T-cell (primary cell): ENCODE measurements around the gene POLE4. TPM values are rescaled to one million over a fixed set of nuclear protein-coding genes. Genes with fewer than 3 reads are reported as not detected.

Source experiments
- ATAC-seq, 4 experiments: fragments of 200-7000 bp in 3 of 4; fragments of 150-1000 bp in 1 of 4; cut with Tn5 transposase; replicated peaks in 1 of 4; 1 replicate in 3 of 4; 2 replicates in 1 of 4; pipeline ENCODE4 v1.10.0; 2021; ENCODE audit warnings: moderate library complexity in 3 of 4, mild to moderate bottlenecking in 2 of 4, moderate number of reproducible peaks in 1 of 4
- CTCF ChIA-PET, 2 donors: fragments of 300-600 bp; sonication (Branson Sonifier 250); formaldehyde crosslinking; loops; one replicate each; lab custom pipeline; 2022; ENCODE audit warnings: antibody characterized with exemption in 2 of 2; lab: Charles Lee
- POLR2A ChIA-PET, 2 donors: fragments of 300-600 bp; sonication (Branson Sonifier 250); formaldehyde crosslinking; loops; one replicate each; lab custom pipeline; 2022; ENCODE audit warnings: antibody characterized with exemption in 2 of 2; lab: Charles Lee
- DNase-seq, 35 experiments: peaks; one replicate each; pipeline versions ENCODE4 v3.0.0 to v3.0.0-alpha.2; 2013 to 2023
- H3K27ac ChIP-seq: one replicate; pipeline ENCODE4 v1.5.1; 2013; ENCODE audit warnings: low read length
- H3K27me3 ChIP-seq, 2 experiments: replicated peaks in 1 of 2; 1 replicate in 1 of 2; 2 replicates in 1 of 2; pipeline versions ENCODE4 v1.6.1 to v1.7.0; 2013; ENCODE audit warnings: low read length in 1 of 2, mixed read lengths in 1 of 2; ENCODE audit not compliant: control insufficient read depth in 2 of 2, insufficient read depth in 2 of 2; ENCODE audit errors: extremely low read depth in 1 of 2
- H3K36me3 ChIP-seq, 2 donors: 1 replicate in 1 of 2; 2 replicates in 1 of 2; pipeline versions ENCODE4 v1.6.1 to v1.7.0; 2013; ENCODE audit warnings: low read length in 1 of 2; ENCODE audit not compliant: control insufficient read depth in 2 of 2, insufficient read depth in 1 of 2; ENCODE audit errors: extremely low read depth in 1 of 2
- H3K4me1 ChIP-seq, 2 experiments: 1 replicate in 1 of 2; 2 replicates in 1 of 2; pipeline versions ENCODE4 v1.6.1 to v1.7.0; 2013; ENCODE audit warnings: low read length in 2 of 2, mixed read lengths in 1 of 2; ENCODE audit not compliant: insufficient read depth in 2 of 2, control insufficient read depth in 1 of 2; ENCODE audit errors: extremely low read depth in 1 of 2
- H3K4me3 ChIP-seq, 2 donors: 1 replicate in 1 of 2; 2 replicates in 1 of 2; pipeline versions ENCODE4 v1.5.1 to v1.7.0; 2013; ENCODE audit warnings: mild to moderate bottlenecking in 2 of 2, low read length in 1 of 2, moderate library complexity in 1 of 2; ENCODE audit not compliant: control insufficient read depth in 1 of 2; ENCODE audit errors: extremely low read depth in 1 of 2
- H3K9me3 ChIP-seq: 2 replicates; pipeline ENCODE4 v1.7.0; 2013
- H3K27ac Mint-ChIP-seq, 2 donors: one replicate each; pipeline ENCODE4 v1.8.0; 2020 to 2021; ENCODE audit warnings: mild to moderate bottlenecking in 2 of 2, mixed read lengths in 2 of 2
- H3K27me3 Mint-ChIP-seq, 2 donors: one replicate each; pipeline ENCODE4 v1.8.0; 2021 to 2022; ENCODE audit warnings: mixed read lengths in 2 of 2
- H3K36me3 Mint-ChIP-seq: one replicate; pipeline ENCODE4 v1.8.0; 2021; ENCODE audit warnings: mixed read lengths
- H3K4me1 Mint-ChIP-seq, 3 donors: one replicate each; pipeline ENCODE4 v1.8.0; 2020 to 2022; ENCODE audit warnings: mixed read lengths in 3 of 3, mild to moderate bottlenecking in 1 of 3
- H3K4me3 Mint-ChIP-seq, 3 donors: one replicate each; pipeline ENCODE4 v1.8.0; 2020 to 2022; ENCODE audit warnings: mild to moderate bottlenecking in 3 of 3, mixed read lengths in 3 of 3, moderate library complexity in 3 of 3
- H3K9me3 Mint-ChIP-seq, 3 donors: one replicate each; pipeline ENCODE4 v1.8.0; 2020 to 2022; ENCODE audit warnings: mixed read lengths in 3 of 3
- WGBS: methylation state at CpG from one replicate; pipeline ENCODE4 v1.1.5; 2013; ENCODE audit warnings: missing lambda C conversion rate; ENCODE audit not compliant: insufficient coverage; 5-methylcytosine and 5-hydroxymethylcytosine counted together
- total RNA-seq, 35 experiments: library from RNA in 6 of 35; stranded (reverse) in 6 of 35; fragments of 120-200 nt in 1 of 35; gene quantifications; one replicate each; pipeline versions ENCODE4 v1.2.1 to v1.2.4 and lab custom pipeline; 2013 to 2026

Gene POLE4, protein sequence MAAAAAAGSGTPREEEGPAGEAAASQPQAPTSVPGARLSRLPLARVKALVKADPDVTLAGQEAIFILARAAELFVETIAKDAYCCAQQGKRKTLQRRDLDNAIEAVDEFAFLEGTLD
- total RNA-seq (10 to 100 TPM; 41.0 to 51.9 (median 47.6) TPM), total RNA-seq (lab: John Stamatoyannopoulos, UW) (12.6 to 35.3 (median 18.5) reads per million in 29 experiments)
- total RNA-seq (2013): 52.9 TPM

DNA sequence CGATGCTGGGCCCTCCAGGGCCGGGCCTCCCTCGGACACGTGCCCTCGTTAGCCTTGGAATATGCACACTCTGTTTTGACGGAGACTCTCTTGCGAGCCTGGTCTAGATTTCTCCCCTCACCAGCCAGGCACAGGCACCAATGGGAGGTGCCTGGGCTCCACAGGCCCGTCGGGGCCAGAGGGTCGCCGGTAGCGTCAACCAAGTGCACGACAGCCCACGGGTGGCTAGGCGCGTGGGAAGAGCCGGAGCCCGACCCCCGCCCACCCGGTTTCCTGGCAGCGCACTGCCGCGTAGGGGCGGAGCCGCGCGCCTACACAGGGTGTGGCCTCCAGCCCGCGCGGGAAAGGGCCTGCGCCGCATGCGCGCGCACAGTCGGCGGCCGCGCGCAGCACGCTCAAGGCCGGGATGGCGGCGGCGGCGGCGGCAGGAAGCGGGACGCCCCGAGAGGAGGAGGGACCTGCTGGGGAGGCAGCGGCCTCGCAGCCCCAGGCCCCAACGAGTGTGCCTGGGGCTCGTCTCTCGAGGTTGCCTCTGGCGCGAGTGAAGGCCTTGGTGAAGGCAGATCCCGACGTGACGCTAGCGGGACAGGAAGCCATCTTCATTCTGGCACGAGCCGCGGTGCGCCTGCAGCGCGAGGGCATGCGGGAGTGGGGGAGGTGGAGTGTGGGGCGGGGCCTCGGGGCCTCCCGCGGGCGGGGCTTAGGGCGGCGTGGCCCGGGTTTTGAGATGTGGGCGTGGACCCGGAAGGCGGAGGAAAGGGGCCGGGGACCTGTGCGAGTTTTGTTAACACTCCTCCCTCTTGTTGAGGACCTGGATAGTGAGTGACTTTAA lies at the start of gene POLE4:
TSS of gene POLE4 (plus strand) at position 370 of the 832 bp plus-strand sequence. CDS start at position 407, 37 bp downstream.
- peak within 1 kb of the TSS; percentile 80 to 93 for H3K27ac Mint-ChIP-seq
- Histone ChIP-seq H3K9me3 (no peaks in the 10 kb centered on the region), H3K27me3 (no peaks in the 10 kb centered on the region), H3K27ac (peak within 1 kb of the TSS; percentile 85), H3K36me3 (peaks cover 0 to 1% of the 10 kb centered on the region in 2 donors), H3K4me1 (peaks cover 6 to 16% of the 10 kb centered on the region in 2 experiments), H3K4me3 (peak within 1 kb of the TSS; percentile 48 to 70)
- DNase-seq (peak; percentile 85 to 96 (median 91)), ATAC-seq (peak; percentile 87 to 94 (median 92))
- ChIA-PET POLR2A (interaction anchor here in 1 of 2 donors (0.6 to 0.7 kb wide), 2 partner anchors 18 to 33 kb away, joined by 3 read pairs; no protein-coding TSS in a partner anchor), CTCF (interaction anchor here in 1 of 2 donors (0.6 to 1.0 kb wide), 2 partner anchors 43 to 404 kb away, joined by 3 read pairs; partner anchors contain the start of gene LOXL3)
- peaks cover 31% of the 10 kb centered on the region for H3K36me3 Mint-ChIP-seq
- H3K4me1 Mint-ChIP-seq: peaks cover 48 to 55% (median 54%) of the 10 kb centered on the region in 3 donors
- H3K4me3 Mint-ChIP-seq: peak within 1 kb of the TSS; percentile 77 to 82 (median 81)
- WGBS: under 1% methylated on average over 71 of the region's 81 CpGs
- no peaks in the 10 kb centered on the region for H3K9me3 Mint-ChIP-seq
- no peaks in the 10 kb centered on the region for H3K27me3 Mint-ChIP-seq

DNA sequence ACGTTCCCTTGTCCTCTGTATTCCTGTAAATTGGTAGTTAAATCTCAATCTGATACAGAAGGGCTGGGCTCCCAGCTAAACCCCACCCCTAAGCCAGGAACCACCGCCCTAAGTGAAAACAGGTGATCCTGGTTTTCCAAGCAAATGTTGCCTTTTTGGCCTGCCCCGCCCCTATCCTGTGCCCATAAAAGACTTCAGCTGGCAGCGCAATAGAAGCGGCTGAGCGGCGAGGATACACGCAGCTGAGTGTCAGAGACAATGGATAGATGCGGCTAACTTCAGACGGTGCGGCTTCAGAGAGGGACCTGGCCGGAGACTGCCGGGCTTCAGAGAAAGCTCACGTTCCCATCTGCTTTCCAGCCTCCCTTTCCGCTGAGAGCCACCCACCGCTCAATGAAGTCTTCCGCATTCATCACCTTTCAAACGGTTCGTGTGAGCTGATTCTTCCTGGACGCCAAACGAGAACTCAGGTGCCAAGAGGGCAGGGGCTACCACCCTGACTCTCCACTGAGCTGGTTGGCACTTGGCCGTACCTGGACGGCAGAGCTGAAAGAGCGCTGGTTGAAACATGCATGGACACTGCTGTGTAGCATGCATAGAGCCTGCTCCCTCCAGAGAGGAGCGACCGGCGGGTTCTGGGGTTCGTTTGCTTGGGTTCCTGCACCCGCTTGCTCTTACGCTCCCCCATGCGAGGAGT lies 49.5 kb upstream of the POLE4 start:
- CTCF ChIA-PET: interaction anchor here in 1 of 2 donors (0.5 kb wide), 1 partner anchor 1813 kb away, joined by 4 read pairs; no protein-coding TSS in a partner anchor
- POLR2A ChIA-PET: no interaction called here
- Mint-ChIP-seq H3K36me3 (no peaks in the 10 kb centered on the region), H3K27me3 (peaks cover 42 to 46% of the 10 kb centered on the region in 2 donors), H3K27ac (no peak overlapping the region), H3K4me3 (peak overlapping the region in 1 of 3 donors; percentile 49), H3K9me3 (no peaks in the 10 kb centered on the region), H3K4me1 (peaks cover 7 to 15% (median 8%) of the 10 kb centered on the region in 3 donors)
- DNase-seq: no peak
- Histone ChIP-seq H3K36me3 (no peaks in the 10 kb centered on the region), H3K4me3 (no peak overlapping the region), H3K27ac (no peak overlapping the region), H3K9me3 (no peaks in the 10 kb centered on the region), H3K27me3 (peaks cover 0 to 35% of the 10 kb centered on the region in 2 experiments), H3K4me1 (no peaks in the 10 kb centered on the region)
- WGBS: 42% methylated on average over 27 of the region's 31 CpGs
- ATAC-seq: no peak

DNA sequence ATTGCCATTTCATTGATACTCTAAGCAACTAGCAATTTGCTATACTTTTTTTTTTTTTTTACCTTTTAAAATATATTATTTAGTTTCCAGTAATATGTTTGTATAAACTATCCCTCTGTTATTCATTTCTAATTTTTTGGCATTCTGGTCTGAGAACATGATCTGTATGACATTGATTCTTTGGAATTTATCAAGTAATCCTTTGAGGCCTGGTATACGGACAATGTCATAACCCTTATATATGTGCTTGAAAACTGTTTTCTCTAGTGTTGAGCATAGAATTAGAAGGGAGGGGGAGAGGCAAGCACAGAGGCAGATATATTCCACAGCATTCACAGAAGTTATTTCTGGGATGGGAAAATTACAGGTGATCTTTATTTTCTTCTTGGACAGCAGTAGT lies 48.2 kb upstream of the POLE4 start:
- POLR2A ChIA-PET: interaction anchor here in 1 of 2 donors (0.6 kb wide), 1 partner anchor 56 kb away, joined by 4 read pairs; no protein-coding TSS in a partner anchor
- WGBS: no CpG with 5 or more reads among the region's 1 CpG
- H3K27me3 Mint-ChIP-seq: peaks cover 52 to 55% of the 10 kb centered on the region in 2 donors
- H3K9me3 ChIP-seq: no peaks in the 10 kb centered on the region
- no peak overlapping the region for H3K4me3 ChIP-seq
- H3K4me1 Mint-ChIP-seq: peaks cover 7 to 15% (median 12%) of the 10 kb centered on the region in 3 donors
- no peak for DNase-seq
- no peaks in the 10 kb centered on the region for H3K4me1 ChIP-seq
- no peaks in the 10 kb centered on the region for H3K9me3 Mint-ChIP-seq
- no peaks in the 10 kb centered on the region for H3K36me3 Mint-ChIP-seq
- CTCF ChIA-PET: no interaction called here
- no peak overlapping the region for H3K27ac Mint-ChIP-seq
- no peak overlapping the region for H3K27ac ChIP-seq
- ATAC-seq: no peak
- peaks cover 0 to 39% of the 10 kb centered on the region in 2 experiments for H3K27me3 ChIP-seq
- H3K36me3 ChIP-seq: no peaks in the 10 kb centered on the region
- peak overlapping the region in 1 of 3 donors; percentile 1 for H3K4me3 Mint-ChIP-seq

DNA sequence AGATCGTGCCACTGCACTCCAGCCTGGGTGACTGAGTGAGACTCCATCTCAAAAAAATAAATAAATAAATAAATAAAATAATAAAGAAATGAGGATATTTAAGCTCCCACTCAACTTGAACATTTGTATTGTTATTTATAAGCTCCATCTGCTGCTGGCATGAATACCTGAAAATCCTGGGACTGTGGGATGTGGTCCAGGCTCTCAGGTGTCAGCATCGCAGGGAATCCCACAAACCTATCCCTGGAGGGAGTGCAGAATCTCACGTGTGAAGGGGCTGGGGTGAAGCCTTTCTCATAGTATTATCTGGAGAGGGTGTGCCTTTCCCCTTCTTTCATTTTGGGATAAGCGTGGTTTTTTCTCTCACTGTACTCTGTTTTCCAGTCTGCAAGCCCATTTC lies 47.4 kb upstream of the POLE4 start:
- no peak for ATAC-seq
- Histone ChIP-seq H3K36me3 (no peaks in the 10 kb centered on the region), H3K27me3 (peaks cover 0 to 42% of the 10 kb centered on the region in 2 experiments), H3K4me3 (no peak overlapping the region), H3K9me3 (no peaks in the 10 kb centered on the region), H3K27ac (no peak overlapping the region), H3K4me1 (no peaks in the 10 kb centered on the region)
- ChIA-PET CTCF (no interaction called here), POLR2A (no interaction called here)
- Mint-ChIP-seq H3K27ac (no peak overlapping the region), H3K36me3 (no peaks in the 10 kb centered on the region), H3K4me1 (peaks cover 7 to 15% (median 12%) of the 10 kb centered on the region in 3 donors), H3K9me3 (no peaks in the 10 kb centered on the region), H3K27me3 (peaks cover 52 to 55% of the 10 kb centered on the region in 2 donors), H3K4me3 (no peak overlapping the region)
- DNase-seq: no peak
- 83% methylated on average over 1 of the region's 4 CpGs for WGBS

DNA sequence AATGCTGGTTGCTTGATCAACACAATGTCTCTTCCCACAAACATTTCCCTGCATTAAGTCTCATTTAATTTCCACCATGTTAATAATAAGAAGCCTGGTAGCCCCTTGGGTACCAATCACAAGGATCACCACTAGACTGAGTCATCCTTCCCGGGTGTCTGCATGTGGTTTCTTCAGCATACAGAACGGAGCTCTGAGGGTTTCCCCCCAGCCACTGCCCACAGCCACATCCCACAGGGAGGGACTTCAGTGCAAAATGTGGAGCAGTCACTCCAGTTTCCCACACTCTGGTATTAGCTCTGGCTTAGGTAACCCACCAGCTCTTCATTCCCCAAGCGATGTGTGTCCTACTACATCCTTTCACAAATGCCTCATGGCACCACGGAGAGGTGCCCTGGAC lies 42.7 kb upstream of the POLE4 start:
- Histone ChIP-seq H3K27ac (no peak overlapping the region), H3K27me3 (peaks cover 0 to 32% of the 10 kb centered on the region in 2 experiments), H3K4me1 (peaks cover 0 to 8% of the 10 kb centered on the region in 2 experiments), H3K36me3 (no peaks in the 10 kb centered on the region), H3K4me3 (no peak overlapping the region), H3K9me3 (no peaks in the 10 kb centered on the region)
- peaks cover 34 to 36% of the 10 kb centered on the region in 2 donors for H3K27me3 Mint-ChIP-seq
- H3K27ac Mint-ChIP-seq: no peak overlapping the region
- H3K9me3 Mint-ChIP-seq: no peaks in the 10 kb centered on the region
- ATAC-seq (no peak), DNase-seq (peak in 1 of 35 experiments; percentile 12)
- no peak overlapping the region for H3K4me3 Mint-ChIP-seq
- ChIA-PET CTCF (interaction anchor here in 1 of 2 donors (0.9 kb wide), 1 partner anchor 42 kb away, joined by 3 read pairs; no protein-coding TSS in a partner anchor), POLR2A (no interaction called here)
- 33% methylated on average over 3 of the region's 4 CpGs for WGBS
- no peaks in the 10 kb centered on the region for H3K36me3 Mint-ChIP-seq
- H3K4me1 Mint-ChIP-seq: peaks cover 0 to 5% (median 3%) of the 10 kb centered on the region in 3 donors

DNA sequence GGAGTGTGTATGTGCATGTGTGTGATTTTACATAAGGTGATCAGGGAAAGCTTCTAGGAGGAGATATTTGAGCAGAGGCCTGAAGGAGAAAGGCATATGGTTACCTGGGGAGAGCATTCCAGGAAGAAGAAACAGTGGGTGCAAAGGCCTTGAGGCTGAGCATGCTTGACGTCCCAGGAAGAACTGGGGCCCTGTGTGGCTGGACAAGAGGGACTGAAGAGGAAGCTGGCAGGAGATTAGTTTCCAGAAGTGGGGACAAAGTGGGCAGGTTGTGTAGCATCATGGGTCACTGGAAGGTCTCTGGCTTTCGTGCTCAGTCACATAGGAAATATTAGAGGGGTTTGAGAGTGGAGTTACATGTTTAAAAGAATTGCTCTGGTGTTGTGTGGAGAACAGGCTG lies 42.0 kb upstream of the POLE4 start:
- H3K27me3 ChIP-seq: peaks cover 0 to 26% of the 10 kb centered on the region in 2 experiments
- CTCF ChIA-PET: no interaction called here
- no peaks in the 10 kb centered on the region for H3K9me3 ChIP-seq
- no peak overlapping the region for H3K27ac Mint-ChIP-seq
- no peak overlapping the region for H3K4me3 ChIP-seq
- 57% methylated on average over 2 of the region's 2 CpGs for WGBS
- no peaks in the 10 kb centered on the region for H3K9me3 Mint-ChIP-seq
- peaks cover 30 to 32% of the 10 kb centered on the region in 2 donors for H3K27me3 Mint-ChIP-seq
- no peaks in the 10 kb centered on the region for H3K36me3 Mint-ChIP-seq
- H3K36me3 ChIP-seq: no peaks in the 10 kb centered on the region
- DNase-seq (no peak), ATAC-seq (no peak)
- peaks cover 0 to 8% of the 10 kb centered on the region in 2 experiments for H3K4me1 ChIP-seq
- H3K27ac ChIP-seq: no peak overlapping the region
- POLR2A ChIA-PET: no interaction called here
- H3K4me3 Mint-ChIP-seq: no peak overlapping the region
- peaks cover 0 to 5% (median 3%) of the 10 kb centered on the region in 3 donors for H3K4me1 Mint-ChIP-seq
